Prostate gland (tissue), 2 donors: ENCODE results near the gene SLC38A3. TPM values are rescaled to one million over a fixed set of nuclear protein-coding genes. Genes with fewer than 3 reads are reported as not detected.

ENCODE experiments used
- DNase-seq: peaks from one replicate; pipeline ENCODE4 v3.0.0-alpha.2; 2019; ENCODE audit warnings: low spot score
- H3K27ac ChIP-seq, 2 donors: fragments of 200-600 bp; sonication (generic); 2 replicates each; pipeline ENCODE4 v1.5.1; 2017 to 2019
- H3K27me3 ChIP-seq: fragments of 200-600 bp; sonication (generic); replicated peaks from 2 replicates; pipeline ENCODE4 v1.5.1; 2019; ENCODE audit not compliant: insufficient read depth
- H3K36me3 ChIP-seq, 2 donors: fragments of 200-600 bp; sonication (generic); 1 replicate in 1 of 2; 2 replicates in 1 of 2; pipeline versions ENCODE4 v1.5.1 to v1.8.1; 2017 to 2019
- H3K4me1 ChIP-seq: fragments of 200-600 bp; sonication (generic); replicated peaks from 2 replicates; pipeline ENCODE4 v1.5.1; 2019
- H3K4me3 ChIP-seq, 2 donors: fragments of 200-600 bp; sonication (generic); 2 replicates each; pipeline ENCODE4 v1.5.1; 2017 to 2019
- H3K9me3 ChIP-seq: fragments of 200-600 bp; sonication (generic); 2 replicates; pipeline ENCODE4 v1.5.1; 2017
- CTCF ChIP-seq, 4 experiments: fragments of 200-600 bp in 2 of 4; fragments of 450-650 bp in 2 of 4; sonication (generic) in 2 of 4; IDR thresholded peaks; 1 replicate in 3 of 4; 2 replicates in 1 of 4; pipeline ENCODE4 v1.5.1; 2016 to 2019; ENCODE audit warnings: antibody characterized with exemption in 4 of 4, mild to moderate bottlenecking in 2 of 4, moderate library complexity in 2 of 4
- POLR2A ChIP-seq: fragments of 450-650 bp; IDR thresholded peaks from one replicate; pipeline ENCODE4 v1.6.1; 2016; ENCODE audit warnings: antibody characterized with exemption, mild to moderate bottlenecking
- POLR2AphosphoS5 ChIP-seq: sonication (generic); formaldehyde crosslinking; IDR thresholded peaks from one replicate; pipeline ENCODE4 v1.6.1; 2017; ENCODE audit warnings: antibody characterized with exemption
- WGBS: methylation state at CpG from one replicate; pipeline ENCODE4 v1.1.5; 2018; 5-methylcytosine and 5-hydroxymethylcytosine counted together
- intact Hi-C: fragments of 100-400 bp; cut with DNase I; formaldehyde crosslinking; loops from one replicate; pipeline ENCODE4 v1.14.2; 2022
- total RNA-seq, 2 donors: library from RNA; depleted of rRNA; stranded (reverse); fragments of >200 nt; gene quantifications; one replicate each; pipeline ENCODE4 v1.1.0, GENCODE V29; 2016

SLC38A3 gene
- total RNA-seq, 2 donors from 2014 or later, result 0.41 to 4.0 TPM

GRCh38 chr3:50196253-50196801 lies 8.7 kb upstream of the SLC38A3 start:
- Histone ChIP-seq H3K36me3 (no peaks in the 10 kb centered on the region), H3K4me1 (no peaks in the 10 kb centered on the region), H3K27me3 (peaks cover 9% of the 10 kb centered on the region), H3K9me3 (no peaks in the 10 kb centered on the region), H3K4me3 (no peak overlapping the region), H3K27ac (no peak overlapping the region)
- WGBS, result 72% methylated on average over 6 of the region's 6 CpGs
- TF ChIP-seq POLR2AphosphoS5, result no peak
- DNase-seq, result no peak
- intact Hi-C loops, result no loop called here

DNA sequence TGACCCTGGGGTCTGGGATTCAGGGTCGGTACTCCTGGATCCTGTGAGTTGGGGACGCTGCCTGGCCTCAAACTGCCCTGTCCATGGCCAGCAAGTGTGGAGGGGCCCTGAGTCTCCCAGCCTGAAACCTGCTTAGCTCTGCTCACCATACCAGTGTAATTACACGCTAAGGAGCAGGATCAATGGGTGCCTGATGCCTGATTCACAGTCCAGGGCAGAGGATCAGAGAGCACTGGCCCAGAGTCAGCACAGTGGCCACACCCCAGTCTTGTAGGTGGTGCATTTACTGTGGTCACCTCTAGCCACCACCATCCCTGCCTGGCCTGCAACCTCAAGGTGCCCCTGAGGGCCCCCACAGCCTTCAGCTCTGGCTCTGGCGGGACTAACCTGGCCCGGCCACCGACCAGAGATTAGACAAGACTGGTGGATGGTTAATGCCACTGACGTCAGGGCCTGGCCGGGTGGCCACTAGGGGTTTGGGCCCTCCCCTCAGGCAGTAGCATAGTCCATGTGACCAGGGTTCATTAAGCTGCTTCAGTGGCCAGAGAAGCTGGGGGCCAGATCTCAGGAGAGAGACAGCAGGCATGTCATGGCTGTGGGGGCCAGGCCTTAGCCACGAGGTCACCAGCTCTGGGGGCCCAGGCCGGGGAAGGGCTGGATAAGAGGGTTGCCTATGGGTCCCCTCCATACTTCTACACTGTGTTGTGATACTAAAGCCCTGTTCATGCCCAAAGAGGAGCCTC lies 3.3 kb upstream of the SLC38A3 start:
- Histone ChIP-seq H3K4me1 (no peaks in the 10 kb centered on the region), H3K27ac (no peak overlapping the region), H3K27me3 (no peaks in the 10 kb centered on the region), H3K4me3 (no peak overlapping the region), H3K36me3 (no peaks in the 10 kb centered on the region), H3K9me3 (no peaks in the 10 kb centered on the region)
- DNase-seq, result no peak
- intact Hi-C loops, result no loop called here
- 83% methylated on average over 10 of the region's 10 CpGs for WGBS
- TF ChIP-seq CTCF (IDR thresholded peaks at IDR 0.05) (no peak), POLR2A (no peak), POLR2AphosphoS5 (no peak)

GRCh38 chr3:50202353-50203112 lies 2.5 kb upstream of the SLC38A3 start:
- Histone ChIP-seq H3K4me1 (no peaks in the 10 kb centered on the region), H3K9me3 (no peaks in the 10 kb centered on the region), H3K27me3 (no peaks in the 10 kb centered on the region), H3K27ac (no peak overlapping the region), H3K4me3 (no peak overlapping the region), H3K36me3 (no peaks in the 10 kb centered on the region)
- 86% methylated on average over 16 of the region's 16 CpGs for WGBS
- no peak for TF ChIP-seq POLR2AphosphoS5
- no peak for TF ChIP-seq POLR2A
- TF ChIP-seq CTCF (IDR thresholded peaks at IDR 0.05), result no peak
- no peak for DNase-seq
- intact Hi-C loops, result no loop called here

- no peak overlapping the region for H3K27ac ChIP-seq
- H3K27me3 ChIP-seq, result no peaks in the 10 kb centered on the region
- no peak overlapping the region for H3K4me3 ChIP-seq
- no peak for TF ChIP-seq POLR2AphosphoS5
- TF ChIP-seq POLR2A, result no peak
- no peak for TF ChIP-seq CTCF (IDR thresholded peaks at IDR 0.05)
- no peaks in the 10 kb centered on the region for H3K9me3 ChIP-seq
- no peak for DNase-seq
- WGBS, result 65% methylated on average over 7 of the region's 9 CpGs
- H3K36me3 ChIP-seq, result no peaks in the 10 kb centered on the region
- intact Hi-C loops, result no loop called here
- H3K4me1 ChIP-seq, result no peaks in the 10 kb centered on the region
These were observed 1.8 kb upstream of the SLC38A3 start for GRCh38 chr3:50203113-50203808.
